H1 (cell line): ENCODE results near the gene SDSL. TPM values are rescaled to one million over a fixed set of nuclear protein-coding genes. Genes with fewer than 3 reads are reported as not detected.

Experiments used
- CREB1 ChIP-seq: IDR thresholded peaks from 2 replicates; pipeline ENCODE4 v1.6.1; 2012; ENCODE audit warnings: inconsistent platforms
- POLR2A ChIP-seq, 2 experiments: IDR thresholded peaks; 1 replicate in 1 of 2; 2 replicates in 1 of 2; pipeline ENCODE4 v1.6.1; 2011; ENCODE audit warnings: low read depth in 2 of 2, low read length in 2 of 2, mild to moderate bottlenecking in 2 of 2; ENCODE audit errors: control extremely low read depth in 1 of 2
- ZNF274 ChIP-seq: IDR thresholded peaks from 2 replicates; pipeline ENCODE4 v1.7.0; 2012; ENCODE audit warnings: low read length, borderline replicate concordance; ENCODE audit errors: extremely low read depth
- polyA plus RNA-seq, 7 experiments: library from polyadenylated mRNA; depleted of rRNA in 3 of 7; stranded (reverse) in 5 of 7; unstranded in 2 of 7; fragments of >200 nt in 5 of 7; fragments of 200-250 nt in 2 of 7; gene quantifications; 1 replicate in 5 of 7; 2 replicates in 1 of 7; 4 replicates in 1 of 7; pipeline versions ENCODE4 v1.2.1 to v1.2.3, GENCODE V29; 2011 to 2013; ENCODE audit warnings: missing spikeins in 2 of 7, mixed read lengths in 2 of 7
- total RNA-seq: library from RNA; stranded (reverse); fragmentation: NEBNext Ultra II Directional; extraction: Animal tissue kit (Norgen Biotek cat#: 25700); gene quantifications from 2 replicates; pipeline ENCODE4 v1.2.1, GENCODE V29; 2021
- TF ChIP-seq, protein P1 (sequence below), 3 experiments: IDR thresholded peaks; 1 replicate in 2 of 3; 2 replicates in 1 of 3; pipeline versions ENCODE4 v1.5.1 to v1.6.1; 2011; ENCODE audit warnings: low read length in 3 of 3, mild to moderate bottlenecking in 3 of 3, inconsistent platforms in 2 of 3, low read depth in 1 of 3, moderate library complexity in 1 of 3; ENCODE audit not compliant: insufficient read depth in 1 of 3; ENCODE audit errors: control extremely low read depth in 1 of 3

SDSL gene
- total and polyA plus RNA-seq, 2 of the 8 experiments (the other 6 are each of a cell fraction or from before 2014, with no cell fraction given), result 0.69 to 1.3 TPM

GRCh38 chr12:113401066-113402000, 20.8 kb upstream of the SDSL start (continued):
- TF ChIP-seq, protein P1, sequence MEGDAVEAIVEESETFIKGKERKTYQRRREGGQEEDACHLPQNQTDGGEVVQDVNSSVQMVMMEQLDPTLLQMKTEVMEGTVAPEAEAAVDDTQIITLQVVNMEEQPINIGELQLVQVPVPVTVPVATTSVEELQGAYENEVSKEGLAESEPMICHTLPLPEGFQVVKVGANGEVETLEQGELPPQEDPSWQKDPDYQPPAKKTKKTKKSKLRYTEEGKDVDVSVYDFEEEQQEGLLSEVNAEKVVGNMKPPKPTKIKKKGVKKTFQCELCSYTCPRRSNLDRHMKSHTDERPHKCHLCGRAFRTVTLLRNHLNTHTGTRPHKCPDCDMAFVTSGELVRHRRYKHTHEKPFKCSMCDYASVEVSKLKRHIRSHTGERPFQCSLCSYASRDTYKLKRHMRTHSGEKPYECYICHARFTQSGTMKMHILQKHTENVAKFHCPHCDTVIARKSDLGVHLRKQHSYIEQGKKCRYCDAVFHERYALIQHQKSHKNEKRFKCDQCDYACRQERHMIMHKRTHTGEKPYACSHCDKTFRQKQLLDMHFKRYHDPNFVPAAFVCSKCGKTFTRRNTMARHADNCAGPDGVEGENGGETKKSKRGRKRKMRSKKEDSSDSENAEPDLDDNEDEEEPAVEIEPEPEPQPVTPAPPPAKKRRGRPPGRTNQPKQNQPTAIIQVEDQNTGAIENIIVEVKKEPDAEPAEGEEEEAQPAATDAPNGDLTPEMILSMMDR (IDR thresholded peaks at IDR 0.05; ENCODE audit: control extremely low read depth in 1 of 3, insufficient read depth in 1 of 3, low read depth in 1 of 3, low read length in 3 of 3), result no peak
- TF ChIP-seq ZNF274 (no peak), CREB1 (no peak), POLR2A (IDR thresholded peaks at IDR 0.05; ENCODE audit: control extremely low read depth in 1 of 2, low read depth in 2 of 2, low read length in 2 of 2) (no peak)
- TF ChIP-seq, all 59 proteins: peak for 0
